Ovary (tissue), 3 donors: ENCODE results near the gene CUEDC2.

Experiments used
- CTCF ChIP-seq, 3 donors: fragments of 450-650 bp in 2 of 3; fragments of 200-600 bp in 1 of 3; IDR thresholded peaks; one replicate each; pipeline versions ENCODE4 v1.5.1 to v1.8.0; 2016 to 2022; ENCODE audit warnings: antibody characterized with exemption in 3 of 3, mild to moderate bottlenecking in 1 of 3
- POLR2A ChIP-seq: fragments of 450-650 bp; IDR thresholded peaks from one replicate; pipeline ENCODE4 v1.6.1; 2017; ENCODE audit warnings: antibody characterized with exemption, mild to moderate bottlenecking, moderate library complexity
- donor health status: DM: no; HTN: no; CAD: no.

GRCh38 chr10:102450124-102450373 is 17.7 kb upstream of the CUEDC2 start:
- TF ChIP-seq CTCF (IDR thresholded peaks at IDR 0.05) (no peak), POLR2A (no peak)
